ENCODE measurements around the gene REXO2.

DNA sequence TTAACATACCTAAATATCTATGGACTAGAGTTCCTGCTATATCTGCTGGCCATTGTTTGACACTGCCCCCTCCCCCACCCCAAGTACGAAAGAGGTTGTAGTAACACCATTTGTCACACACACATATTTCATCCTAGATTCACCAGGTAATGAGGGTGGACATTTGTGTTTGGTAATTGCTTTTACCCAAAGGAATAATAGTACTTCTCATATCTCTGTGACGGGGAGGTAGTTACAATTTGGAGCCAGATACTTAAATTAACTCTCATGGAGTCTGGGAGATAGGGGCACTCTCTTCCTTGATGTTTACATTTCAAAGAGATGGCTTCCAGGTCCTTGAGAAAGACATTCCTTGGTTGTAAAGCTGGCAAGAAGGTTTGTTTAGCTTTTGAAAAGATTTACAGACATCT lies 38.7 kb downstream of the REXO2 start:
- TF ChIP-seq, protein P1, sequence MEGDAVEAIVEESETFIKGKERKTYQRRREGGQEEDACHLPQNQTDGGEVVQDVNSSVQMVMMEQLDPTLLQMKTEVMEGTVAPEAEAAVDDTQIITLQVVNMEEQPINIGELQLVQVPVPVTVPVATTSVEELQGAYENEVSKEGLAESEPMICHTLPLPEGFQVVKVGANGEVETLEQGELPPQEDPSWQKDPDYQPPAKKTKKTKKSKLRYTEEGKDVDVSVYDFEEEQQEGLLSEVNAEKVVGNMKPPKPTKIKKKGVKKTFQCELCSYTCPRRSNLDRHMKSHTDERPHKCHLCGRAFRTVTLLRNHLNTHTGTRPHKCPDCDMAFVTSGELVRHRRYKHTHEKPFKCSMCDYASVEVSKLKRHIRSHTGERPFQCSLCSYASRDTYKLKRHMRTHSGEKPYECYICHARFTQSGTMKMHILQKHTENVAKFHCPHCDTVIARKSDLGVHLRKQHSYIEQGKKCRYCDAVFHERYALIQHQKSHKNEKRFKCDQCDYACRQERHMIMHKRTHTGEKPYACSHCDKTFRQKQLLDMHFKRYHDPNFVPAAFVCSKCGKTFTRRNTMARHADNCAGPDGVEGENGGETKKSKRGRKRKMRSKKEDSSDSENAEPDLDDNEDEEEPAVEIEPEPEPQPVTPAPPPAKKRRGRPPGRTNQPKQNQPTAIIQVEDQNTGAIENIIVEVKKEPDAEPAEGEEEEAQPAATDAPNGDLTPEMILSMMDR (IDR thresholded peaks at IDR 0.05) = no peak
- TF ChIP-seq EZH2phosphoT487 (IDR thresholded peaks at IDR 0.05) = no peak
